GM23248 (cell line): ENCODE results near the gene COX7B2. TPM values are rescaled to one million over a fixed set of nuclear protein-coding genes. Genes with fewer than 3 reads are reported as not detected.

Source experiments
- DNase-seq: peaks from one replicate; pipeline ENCODE4 v3.0.0-alpha.2; 2015
- H2AFZ ChIP-seq: fragments of 200-600 bp; sonication (generic); 2 replicates; pipeline ENCODE4 v1.6.1; 2016; ENCODE audit warnings: antibody characterized with exemption
- H3F3A ChIP-seq: fragments of 200-600 bp; sonication (generic); 2 replicates; pipeline ENCODE4 v1.6.1; 2016; ENCODE audit warnings: mild to moderate bottlenecking, antibody characterized with exemption, mixed run types; ENCODE audit not compliant: insufficient read depth
- H3K27ac ChIP-seq: fragments of 200-600 bp; sonication (generic); 2 replicates; pipeline ENCODE4 v1.5.1; 2016; ENCODE audit warnings: mild to moderate bottlenecking
- H3K27me3 ChIP-seq: fragments of 200-600 bp; sonication (generic); replicated peaks from 2 replicates; pipeline ENCODE4 v1.6.1; 2016; ENCODE audit warnings: mild to moderate bottlenecking; ENCODE audit not compliant: insufficient read depth
- H3K36me3 ChIP-seq: fragments of 200-600 bp; sonication (generic); 2 replicates; pipeline ENCODE4 v1.6.1; 2016; ENCODE audit warnings: low read depth, mild to moderate bottlenecking
- H3K4me1 ChIP-seq: fragments of 200-600 bp; sonication (generic); 2 replicates; pipeline ENCODE4 v1.6.1; 2016; ENCODE audit warnings: mild to moderate bottlenecking; ENCODE audit not compliant: insufficient read depth
- H3K4me2 ChIP-seq: fragments of 200-600 bp; sonication (generic); one replicate; pipeline ENCODE4 v1.6.1; 2016; ENCODE audit warnings: mild to moderate bottlenecking; ENCODE audit not compliant: unreplicated experiment
- H3K4me3 ChIP-seq: fragments of 200-600 bp; sonication (generic); 2 replicates; pipeline ENCODE4 v1.5.1; 2016; ENCODE audit warnings: mild to moderate bottlenecking
- H3K79me2 ChIP-seq: fragments of 200-600 bp; sonication (generic); 2 replicates; pipeline ENCODE4 v1.6.1; 2016; ENCODE audit warnings: mild to moderate bottlenecking; ENCODE audit not compliant: insufficient read depth
- H3K9ac ChIP-seq: fragments of 200-600 bp; sonication (generic); 2 replicates; pipeline ENCODE4 v1.6.1; 2016; ENCODE audit warnings: mild to moderate bottlenecking
- H3K9me2 ChIP-seq: fragments of 200-600 bp; sonication (generic); 2 replicates; pipeline ENCODE4 v1.6.1; 2016; ENCODE audit warnings: mixed run types, mild to moderate bottlenecking, moderate library complexity; ENCODE audit not compliant: insufficient read depth
- H3K9me3 ChIP-seq: fragments of 200-600 bp; sonication (generic); one replicate; pipeline ENCODE4 v1.6.1; 2017; ENCODE audit warnings: low read depth
- H4K20me1 ChIP-seq: fragments of 200-600 bp; sonication (generic); 2 replicates; pipeline ENCODE4 v1.6.0; 2016; ENCODE audit not compliant: insufficient read depth
- EZH2 ChIP-seq: fragments of 200-600 bp; sonication (generic); IDR thresholded peaks from 2 replicates; pipeline ENCODE4 v1.6.1; 2018; ENCODE audit warnings: antibody characterized with exemption, mild to moderate bottlenecking; ENCODE audit not compliant: insufficient read depth, poor library complexity, severe bottlenecking
- EZH2phosphoT487 ChIP-seq: fragments of 200-600 bp; sonication (generic); IDR thresholded peaks from 2 replicates; pipeline ENCODE4 v1.6.1; 2018; ENCODE audit warnings: antibody characterized with exemption, moderate library complexity, mild to moderate bottlenecking, low read depth; ENCODE audit not compliant: insufficient read depth
- WGBS, 2 experiments: methylation state at CpG; one replicate each; pipeline ENCODE4 v1.1.6; 2015 to 2017; ENCODE audit warnings: low lambda C conversion rate in 2 of 2, low coverage in 1 of 2; ENCODE audit errors: missing lambda C conversion rate in 2 of 2; 5-methylcytosine and 5-hydroxymethylcytosine counted together
- in situ Hi-C: fragments of 300-500 bp; cut with MboI; formaldehyde crosslinking; loops from 2 replicates; pipeline ENCODE4 v1.15.0; 2020
- polyA plus RNA-seq: library from polyadenylated mRNA; unstranded; fragments of >200 nt; fragmentation: Nextera tagmentation; extraction: Ambion mirVana; gene quantifications from 2 replicates; pipeline ENCODE4 v1.2.1, GENCODE V29; 2016
- total RNA-seq: library from RNA; depleted of rRNA; stranded (reverse); fragments of >200 nt; shearing (Covaris generic); gene quantifications from 2 replicates; pipeline ENCODE4 v1.2.3, GENCODE V29; 2014

COX7B2 gene
- total and polyA plus RNA-seq, 2 experiments from 2014 or later: not detected

DNA sequence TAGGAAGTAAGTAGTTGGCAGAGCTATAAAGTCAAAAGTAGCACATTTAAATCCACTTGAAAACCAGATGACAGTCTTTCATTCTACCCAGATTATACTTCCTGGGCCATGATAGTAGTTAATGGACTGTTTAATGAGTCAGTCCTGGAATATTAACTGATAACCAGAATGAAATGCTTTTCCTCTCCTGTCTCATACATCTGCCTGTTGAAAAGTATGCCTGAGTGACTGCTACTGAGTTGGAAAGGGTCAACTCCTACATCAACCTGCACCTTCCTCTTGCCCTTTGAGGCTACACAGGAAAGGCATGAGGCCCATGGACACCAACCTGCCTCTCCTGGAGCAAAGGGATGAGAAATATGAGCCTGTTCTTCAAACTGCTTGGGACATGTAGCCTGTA, 36.0 kb upstream of the COX7B2 start:
- H3K27me3 ChIP-seq: no peaks in the 10 kb centered on the region
- no peaks in the 10 kb centered on the region for H3K79me2 ChIP-seq
- no peaks in the 10 kb centered on the region for H3K36me3 ChIP-seq
- H2AFZ ChIP-seq: no peak overlapping the region
- in situ Hi-C loops: no loop called here
- no peak overlapping the region for H3K9ac ChIP-seq
- H3K9me3 ChIP-seq: no peaks in the 10 kb centered on the region
- no peaks in the 10 kb centered on the region for H3K4me1 ChIP-seq
- no peak overlapping the region for H3K27ac ChIP-seq
- no peaks in the 10 kb centered on the region for H3K9me2 ChIP-seq
- no peak for DNase-seq
- no peaks in the 10 kb centered on the region for H3F3A ChIP-seq
- H3K4me2 ChIP-seq: no peak overlapping the region
- no peak overlapping the region for H3K4me3 ChIP-seq
- TF ChIP-seq EZH2: no peak
- TF ChIP-seq EZH2phosphoT487: no peak
- no peaks in the 10 kb centered on the region for H4K20me1 ChIP-seq

GRCh38 chr4:46944345-46944744, 35.3 kb upstream of the COX7B2 start:
- Histone ChIP-seq H4K20me1 (no peaks in the 10 kb centered on the region), H3K27ac (no peak overlapping the region), H3K27me3 (no peaks in the 10 kb centered on the region), H3K4me3 (no peak overlapping the region), H3K4me1 (no peaks in the 10 kb centered on the region), H3K9ac (no peak overlapping the region), H3F3A (no peaks in the 10 kb centered on the region), H2AFZ (no peak overlapping the region), H3K79me2 (no peaks in the 10 kb centered on the region), H3K36me3 (no peaks in the 10 kb centered on the region), H3K4me2 (no peak overlapping the region), H3K9me2 (no peaks in the 10 kb centered on the region), H3K9me3 (no peaks in the 10 kb centered on the region)
- WGBS, 2 experiments: 32 to 47% methylated on average over 1 of the region's 1 CpG
- in situ Hi-C loops: no loop called here
- no peak for DNase-seq
- TF ChIP-seq EZH2phosphoT487 (no peak), EZH2 (no peak)

- no peaks in the 10 kb centered on the region for H4K20me1 ChIP-seq
- in situ Hi-C loops: no loop called here
Observed at GRCh38 chr4:46937493-46937892, 28.4 kb upstream of the COX7B2 start.

GRCh38 chr4:46934726-46935125, 25.7 kb upstream of the COX7B2 start:
- Histone ChIP-seq H3K4me2 (no peak overlapping the region), H3K36me3 (no peaks in the 10 kb centered on the region), H3K27me3 (no peaks in the 10 kb centered on the region), H3K27ac (no peak overlapping the region), H3K9me3 (no peaks in the 10 kb centered on the region), H3K4me3 (no peak overlapping the region), H4K20me1 (no peaks in the 10 kb centered on the region), H3K4me1 (no peaks in the 10 kb centered on the region), H3F3A (no peaks in the 10 kb centered on the region), H3K9ac (no peak overlapping the region), H3K79me2 (no peaks in the 10 kb centered on the region), H2AFZ (no peak overlapping the region), H3K9me2 (no peaks in the 10 kb centered on the region)
- in situ Hi-C loops: no loop called here
- WGBS, 2 experiments: 14 to 25% methylated on average over 2 of the region's 2 CpGs
- DNase-seq: no peak
- TF ChIP-seq EZH2: no peak
- TF ChIP-seq EZH2phosphoT487: no peak

More at GRCh38 chr4:46937493-46937892, 28.4 kb upstream of the COX7B2 start:
- no peaks in the 10 kb centered on the region for H3K9me3 ChIP-seq
- H3K9me2 ChIP-seq: no peaks in the 10 kb centered on the region
- no peak overlapping the region for H3K27ac ChIP-seq
- H3K27me3 ChIP-seq: no peaks in the 10 kb centered on the region
- no peak overlapping the region for H3K4me3 ChIP-seq
- TF ChIP-seq EZH2phosphoT487 (no peak), EZH2 (no peak)
- H3K9ac ChIP-seq: no peak overlapping the region
- H3K4me2 ChIP-seq: no peak overlapping the region
- H3K4me1 ChIP-seq: no peaks in the 10 kb centered on the region
- H3K36me3 ChIP-seq: no peaks in the 10 kb centered on the region
- H2AFZ ChIP-seq: no peak overlapping the region
- peak; percentile 2 for DNase-seq
- 10 to 19% methylated on average over 1 of the region's 1 CpG for WGBS, 2 experiments
- no peaks in the 10 kb centered on the region for H3K79me2 ChIP-seq
- H3F3A ChIP-seq: no peaks in the 10 kb centered on the region

- Histone ChIP-seq H3K27ac (no peak overlapping the region), H3K4me3 (no peak overlapping the region), H3K9me3 (no peaks in the 10 kb centered on the region), H3K9me2 (no peaks in the 10 kb centered on the region), H3K9ac (no peak overlapping the region), H3F3A (no peaks in the 10 kb centered on the region), H4K20me1 (no peaks in the 10 kb centered on the region), H3K4me1 (no peaks in the 10 kb centered on the region), H3K79me2 (no peaks in the 10 kb centered on the region), H3K27me3 (no peaks in the 10 kb centered on the region), H3K4me2 (no peak overlapping the region), H2AFZ (no peak overlapping the region), H3K36me3 (no peaks in the 10 kb centered on the region)
- in situ Hi-C loops: no loop called here
- TF ChIP-seq EZH2 (no peak), EZH2phosphoT487 (no peak)
- WGBS, 2 experiments: 7% methylated on average over 3 of the region's 3 CpGs
- no peak for DNase-seq
Observed at GRCh38 chr4:46933686-46934085, 24.6 kb upstream of the COX7B2 start.
